NT2/D1 (cell line): ENCODE results near the gene PHLDB3.

ENCODE experiments used
- DNase-seq: peaks from one replicate; pipeline ENCODE4 v3.0.0-alpha.2; 2011; ENCODE audit warnings: low read depth, low spot score
- H3K27me3 ChIP-seq: 2 replicates; pipeline ENCODE4 v1.6.0; 2011; ENCODE audit warnings: mild to moderate bottlenecking; ENCODE audit not compliant: insufficient read length, insufficient read depth
- H3K36me3 ChIP-seq: 2 replicates; pipeline ENCODE4 v1.6.1; 2011; ENCODE audit warnings: mild to moderate bottlenecking, low read length, mixed read lengths; ENCODE audit not compliant: insufficient read depth, insufficient read length
- H3K4me1 ChIP-seq: 2 replicates; pipeline ENCODE4 v1.5.1; 2011; ENCODE audit not compliant: insufficient read depth, insufficient read length
- H3K4me3 ChIP-seq: 2 replicates; pipeline ENCODE4 v1.5.1; 2011; ENCODE audit warnings: low read depth; ENCODE audit not compliant: insufficient read length
- H3K9ac ChIP-seq: 2 replicates; pipeline ENCODE4 v1.6.0; 2011; ENCODE audit warnings: low read depth; ENCODE audit not compliant: insufficient read length
- H3K9me3 ChIP-seq: 2 replicates; pipeline ENCODE4 v1.5.1; 2011; ENCODE audit warnings: mild to moderate bottlenecking, low read length; ENCODE audit not compliant: insufficient read depth
- SUZ12 ChIP-seq: IDR thresholded peaks from 2 replicates; pipeline ENCODE4 v1.6.1; 2011; ENCODE audit not compliant: insufficient read length, insufficient read depth; ENCODE audit errors: extremely low read depth
- YY1 ChIP-seq: IDR thresholded peaks from 2 replicates; pipeline ENCODE4 v1.6.1; 2011; ENCODE audit not compliant: insufficient read length, insufficient read depth
- ZNF274 ChIP-seq: IDR thresholded peaks from 2 replicates; pipeline ENCODE4 v1.6.1; 2011; ENCODE audit warnings: mild to moderate bottlenecking, low read depth, low read length

Gene PHLDB3

DNA sequence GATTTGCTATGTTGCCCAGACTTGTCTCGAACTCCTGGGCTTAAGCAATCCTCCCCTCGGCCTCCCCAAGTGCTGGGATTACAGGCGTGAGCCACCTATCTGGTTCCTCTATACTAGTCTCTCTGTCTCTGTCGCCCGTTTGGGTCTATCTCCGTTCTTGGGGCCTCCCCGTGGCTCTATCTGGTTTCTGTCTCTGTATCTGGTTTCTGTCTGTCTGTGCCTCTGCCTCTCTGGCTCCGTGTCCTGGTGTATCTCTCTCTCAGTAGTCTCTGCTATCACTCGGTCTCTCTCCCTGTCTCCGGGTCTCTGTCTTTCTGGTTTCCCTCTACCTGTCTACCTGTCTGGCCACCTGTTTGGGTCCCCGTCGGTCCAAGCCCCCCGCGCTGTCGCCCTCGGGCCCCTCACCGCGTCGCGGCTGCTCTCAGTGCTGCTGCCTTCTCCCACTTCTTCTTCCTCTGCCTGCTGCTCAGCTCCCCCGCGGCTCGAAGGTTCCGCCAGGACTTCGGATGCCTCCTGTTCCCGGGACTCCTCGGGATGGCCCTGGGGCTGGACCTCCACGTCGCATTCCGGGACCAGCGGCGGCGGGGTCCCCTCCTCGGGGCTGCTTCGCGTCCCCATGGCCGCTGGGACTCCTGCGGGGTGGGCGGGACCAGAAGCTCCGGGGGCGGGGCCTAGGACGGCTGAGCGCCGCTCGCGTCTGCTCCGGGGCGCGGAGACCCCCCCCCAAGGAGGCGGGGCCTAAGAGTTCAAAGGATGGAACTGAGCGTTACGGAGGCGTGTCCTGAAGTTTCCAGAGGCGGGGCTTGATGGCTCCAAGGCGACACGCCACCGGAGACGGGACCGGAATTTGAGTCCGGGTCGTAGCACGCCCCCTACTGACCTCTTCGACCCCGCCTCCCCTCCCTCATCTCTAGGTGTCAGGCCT lies 783 bp downstream of the PHLDB3 start:
- no peaks in the 10 kb centered on the region for H3K9me3 ChIP-seq
- DNase-seq = peak; percentile 86
- peaks cover 24% of the 10 kb centered on the region for H3K27me3 ChIP-seq
- H3K36me3 ChIP-seq = peaks cover 12% of the 10 kb centered on the region
- H3K4me1 ChIP-seq = peaks cover 5% of the 10 kb centered on the region
- peak overlapping the region; percentile 83 for H3K9ac ChIP-seq
- peak overlapping the region; percentile 75 for H3K4me3 ChIP-seq
- TF ChIP-seq SUZ12 (no peak), ZNF274 (no peak), YY1 (no peak)

GRCh38 chr19:43502419-43502976 lies 2.0 kb downstream of the PHLDB3 start:
- Histone ChIP-seq H3K4me1 (peaks cover 5% of the 10 kb centered on the region), H3K36me3 (peaks cover 7% of the 10 kb centered on the region), H3K27me3 (peaks cover 24% of the 10 kb centered on the region), H3K9me3 (no peaks in the 10 kb centered on the region), H3K4me3 (peak overlapping the region; percentile 25), H3K9ac (no peak overlapping the region)
- TF ChIP-seq SUZ12 (no peak), YY1 (no peak), ZNF274 (no peak)
- DNase-seq = no peak

DNA sequence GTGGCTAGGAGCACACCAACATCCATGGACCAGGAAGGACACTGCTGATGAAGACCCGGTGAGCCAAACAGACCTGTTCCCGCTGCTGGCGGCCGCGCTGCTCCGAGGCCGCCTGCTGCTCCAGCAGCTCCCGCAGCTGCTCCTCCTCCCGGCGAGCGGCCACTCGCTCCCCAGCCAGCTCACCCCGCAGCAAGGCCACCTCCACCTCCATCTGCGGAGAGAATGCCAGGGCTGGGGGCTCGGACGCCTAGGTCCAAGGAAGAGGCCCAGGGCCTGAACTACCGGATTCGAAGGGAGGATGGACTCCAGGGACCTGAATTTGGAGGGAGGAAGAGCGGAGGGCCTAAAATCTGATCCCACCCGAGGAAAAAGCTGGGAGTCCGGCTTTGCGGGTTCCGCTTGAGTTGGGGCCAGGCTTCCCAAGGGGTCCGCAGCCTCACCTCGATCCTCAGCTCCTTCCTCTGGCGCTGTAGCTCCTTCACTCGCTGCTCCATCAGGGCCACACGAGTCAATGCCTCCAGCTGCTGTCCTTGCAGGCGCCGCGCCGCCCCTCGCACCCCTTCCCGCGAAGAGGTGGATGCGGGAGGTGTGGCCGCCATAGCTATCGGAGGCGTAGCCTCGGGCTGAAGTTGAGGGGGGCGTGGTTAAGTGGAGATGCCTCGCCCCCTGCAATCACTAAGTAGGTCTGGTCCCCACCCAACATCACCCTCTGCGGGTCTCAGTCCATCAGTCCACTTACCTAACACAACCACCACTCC lies 2.7 kb downstream of the PHLDB3 start:
- Histone ChIP-seq H3K4me3 (peak overlapping the region; percentile 25), H3K9ac (peak overlapping the region; percentile 1), H3K36me3 (peaks cover 12% of the 10 kb centered on the region), H3K4me1 (peaks cover 5% of the 10 kb centered on the region), H3K9me3 (no peaks in the 10 kb centered on the region), H3K27me3 (peaks cover 24% of the 10 kb centered on the region)
- DNase-seq = no peak
- TF ChIP-seq SUZ12 = no peak
- TF ChIP-seq ZNF274 = no peak
- no peak for TF ChIP-seq YY1

GRCh38 chr19:43499042-43499441 lies 5.5 kb downstream of the PHLDB3 start:
- Histone ChIP-seq H3K4me1 (peaks cover 5% of the 10 kb centered on the region), H3K9ac (no peak overlapping the region), H3K36me3 (peaks cover 23% of the 10 kb centered on the region), H3K9me3 (no peaks in the 10 kb centered on the region), H3K27me3 (peaks cover 15% of the 10 kb centered on the region), H3K4me3 (no peak overlapping the region)
- no peak for TF ChIP-seq ZNF274
- TF ChIP-seq SUZ12 = no peak
- no peak for TF ChIP-seq YY1
- DNase-seq = no peak

- peaks cover 5% of the 10 kb centered on the region for H3K4me1 ChIP-seq
- no peak for DNase-seq
- peaks cover 9% of the 10 kb centered on the region for H3K27me3 ChIP-seq
- H3K36me3 ChIP-seq = peaks cover 23% of the 10 kb centered on the region
- H3K9me3 ChIP-seq = no peaks in the 10 kb centered on the region
- TF ChIP-seq YY1 (no peak), SUZ12 (no peak), ZNF274 (no peak)
- H3K9ac ChIP-seq = no peak overlapping the region
- no peak overlapping the region for H3K4me3 ChIP-seq
These were observed 6.2 kb downstream of the PHLDB3 start for GRCh38 chr19:43498233-43498842.

GRCh38 chr19:43496960-43497359 lies 7.6 kb downstream of the PHLDB3 start:
- Histone ChIP-seq H3K9me3 (no peaks in the 10 kb centered on the region), H3K4me1 (no peaks in the 10 kb centered on the region), H3K27me3 (no peaks in the 10 kb centered on the region), H3K9ac (no peak overlapping the region), H3K36me3 (peaks cover 21% of the 10 kb centered on the region), H3K4me3 (no peak overlapping the region)
- TF ChIP-seq YY1 (no peak), SUZ12 (no peak), ZNF274 (no peak)
- no peak for DNase-seq

GRCh38 chr19:43495082-43495481 lies 9.5 kb downstream of the PHLDB3 start:
- peaks cover 24% of the 10 kb centered on the region for H3K36me3 ChIP-seq
- H3K4me3 ChIP-seq = no peak overlapping the region
- TF ChIP-seq ZNF274 (no peak), YY1 (no peak), SUZ12 (no peak)
- no peak overlapping the region for H3K9ac ChIP-seq
- no peak for DNase-seq
- H3K27me3 ChIP-seq = no peaks in the 10 kb centered on the region
- no peaks in the 10 kb centered on the region for H3K4me1 ChIP-seq
- H3K9me3 ChIP-seq = no peaks in the 10 kb centered on the region
